Common myeloid progenitor, CD34-positive (primary cell): Measurements from ENCODE around the gene C6orf15.

Experiments
- CTCF ChIA-PET: fragments of 350-600 bp; sonication (Branson Sonifier 250); formaldehyde crosslinking; loops from one replicate; lab custom pipeline; 2021; ENCODE audit warnings: antibody characterized with exemption; lab: Charles Lee
- POLR2A ChIA-PET: fragments of 350-600 bp; sonication (Branson Sonifier 250); formaldehyde crosslinking; loops from one replicate; lab custom pipeline; 2021; ENCODE audit warnings: antibody characterized with exemption; lab: Charles Lee
- DNase-seq, 3 donors: peaks; one replicate each; pipeline versions ENCODE4 v3.0.0 to v3.0.0-alpha.2; 2013
- H3K27ac ChIP-seq, 2 experiments: 1 replicate in 1 of 2; 2 replicates in 1 of 2; pipeline ENCODE4 v1.7.0; 2013; ENCODE audit warnings: inconsistent platforms in 2 of 2, low read length in 2 of 2, mild to moderate bottlenecking in 2 of 2, low read depth in 1 of 2, moderate library complexity in 1 of 2; ENCODE audit not compliant: severe bottlenecking in 2 of 2, insufficient read depth in 1 of 2, poor library complexity in 1 of 2
- H3K27me3 ChIP-seq, 5 experiments: replicated peaks in 2 of 5; 1 replicate in 3 of 5; 2 replicates in 2 of 5; pipeline versions ENCODE4 v1.6.1 to v1.7.0; 2013; ENCODE audit warnings: low read length in 4 of 5, mild to moderate bottlenecking in 2 of 5, moderate library complexity in 2 of 5, inconsistent platforms in 1 of 5; ENCODE audit not compliant: insufficient read depth in 5 of 5, control insufficient read depth in 4 of 5
- H3K36me3 ChIP-seq, 4 experiments: 1 replicate in 2 of 4; 2 replicates in 2 of 4; pipeline versions ENCODE4 v1.6.1 to v1.7.0; 2013; ENCODE audit warnings: low read length in 3 of 4, control low read depth in 1 of 4, mild to moderate bottlenecking in 1 of 4; ENCODE audit not compliant: control insufficient read depth in 4 of 4, insufficient read depth in 4 of 4
- H3K4me1 ChIP-seq, 4 experiments: 1 replicate in 3 of 4; 2 replicates in 1 of 4; pipeline versions ENCODE4 v1.6.1 to v1.7.1; 2013; ENCODE audit warnings: low read length in 3 of 4, mild to moderate bottlenecking in 3 of 4, control low read depth in 1 of 4, inconsistent platforms in 1 of 4, moderate library complexity in 1 of 4; ENCODE audit not compliant: control insufficient read depth in 4 of 4, insufficient read depth in 4 of 4; ENCODE audit errors: control extremely low read depth in 1 of 4
- H3K4me3 ChIP-seq, 7 experiments: 1 replicate in 4 of 7; 2 replicates in 3 of 7; pipeline versions ENCODE4 v1.5.1 to v1.7.0; 2013; ENCODE audit warnings: mild to moderate bottlenecking in 7 of 7, low read length in 6 of 7, moderate library complexity in 6 of 7, inconsistent platforms in 2 of 7, low read depth in 2 of 7, control low read depth in 1 of 7; ENCODE audit not compliant: insufficient read depth in 4 of 7, control insufficient read depth in 1 of 7; ENCODE audit errors: extremely low read depth in 1 of 7
- H3K9me3 ChIP-seq, 5 experiments: 1 replicate in 4 of 5; 2 replicates in 1 of 5; pipeline versions ENCODE4 v1.6.1 to v1.7.1; 2013; ENCODE audit warnings: low read length in 4 of 5, mild to moderate bottlenecking in 2 of 5, inconsistent platforms in 1 of 5, low read depth in 1 of 5, moderate library complexity in 1 of 5; ENCODE audit not compliant: control insufficient read depth in 4 of 5, insufficient read depth in 2 of 5; ENCODE audit errors: control extremely low read depth in 1 of 5
- WGBS: methylation state at CpG from one replicate; pipeline ENCODE4 v1.1.5; 2013; ENCODE audit not compliant: insufficient coverage; 5-methylcytosine and 5-hydroxymethylcytosine counted together

The C6orf15 gene

DNA sequence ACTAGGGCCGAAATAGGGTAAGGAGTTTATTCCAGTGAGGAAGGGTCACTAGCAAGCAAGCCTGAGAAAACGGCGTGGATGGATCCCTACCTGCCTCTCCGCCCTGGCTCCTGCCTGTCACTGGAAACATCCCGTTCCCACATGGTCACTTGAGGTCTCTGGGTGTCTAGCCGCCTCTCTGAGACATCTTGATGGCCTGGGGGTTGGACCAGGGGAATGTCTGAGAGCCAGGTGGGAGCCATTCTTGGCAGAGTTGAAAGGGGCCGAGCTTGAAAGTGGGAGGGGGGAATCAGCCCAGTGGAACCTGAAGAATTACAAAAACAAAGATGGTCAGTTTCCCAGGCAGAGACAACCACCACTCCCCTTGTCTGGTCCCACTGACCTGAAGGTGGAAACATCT lies 44.3 kb upstream of the C6orf15 start:
- WGBS, result 97% methylated on average over 4 of the region's 7 CpGs
- ChIA-PET POLR2A (no interaction called here), CTCF (interaction anchor here (1.5 to 2.8 kb wide), 3 partner anchors 9 to 18 kb away, joined by 4 to 9 read pairs (median 6); partner anchors contain the start of gene PSORS1C2)

DNA sequence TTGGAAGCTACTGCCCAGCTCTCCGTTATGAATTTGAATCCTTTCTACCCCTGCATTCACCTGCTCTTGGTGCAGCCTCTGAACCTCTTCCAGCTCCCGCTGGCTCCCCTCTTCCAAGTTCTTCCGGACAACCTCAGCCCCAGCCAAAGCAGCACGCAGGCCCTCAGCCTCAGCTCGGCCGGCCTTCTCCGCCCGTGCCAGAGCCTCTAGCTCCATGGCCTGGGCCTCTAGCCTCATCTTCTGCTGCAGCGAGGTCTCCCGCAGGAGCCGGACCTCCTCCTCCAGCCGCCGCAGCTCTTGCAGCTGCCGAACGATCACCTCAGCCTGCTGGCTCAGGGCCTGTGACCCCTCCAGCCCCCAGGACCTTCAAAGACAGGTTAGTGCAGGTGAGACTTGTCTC lies 42.1 kb upstream of the C6orf15 start:
- Histone ChIP-seq H3K27ac (no peak overlapping the region), H3K27me3 (no peaks in the 10 kb centered on the region), H3K4me1 (peaks cover 2 to 16% (median 15%) of the 10 kb centered on the region in 4 experiments), H3K36me3 (peaks cover 4 to 34% (median 29%) of the 10 kb centered on the region in 4 experiments), H3K4me3 (no peak overlapping the region), H3K9me3 (no peaks in the 10 kb centered on the region)
- 81% methylated on average over 11 of the region's 15 CpGs for WGBS
- DNase-seq, result no peak
- CTCF ChIA-PET, result interaction anchor here (0.6 to 2.8 kb wide), 2 partner anchors 16 to 40 kb away, joined by 3 to 9 read pairs; partner anchors contain the start of gene PSORS1C2
- POLR2A ChIA-PET, result no interaction called here

More for the DNA sequence above, 44.3 kb upstream of the C6orf15 start:
- no peak overlapping the region for H3K4me3 ChIP-seq
- H3K4me1 ChIP-seq, result peaks cover 2 to 23% (median 20%) of the 10 kb centered on the region in 4 experiments
- DNase-seq, result no peak
- peaks cover 4 to 26% (median 19%) of the 10 kb centered on the region in 4 experiments for H3K36me3 ChIP-seq
- H3K27ac ChIP-seq, result no peak overlapping the region
- no peaks in the 10 kb centered on the region for H3K27me3 ChIP-seq
- H3K9me3 ChIP-seq, result no peaks in the 10 kb centered on the region

DNA sequence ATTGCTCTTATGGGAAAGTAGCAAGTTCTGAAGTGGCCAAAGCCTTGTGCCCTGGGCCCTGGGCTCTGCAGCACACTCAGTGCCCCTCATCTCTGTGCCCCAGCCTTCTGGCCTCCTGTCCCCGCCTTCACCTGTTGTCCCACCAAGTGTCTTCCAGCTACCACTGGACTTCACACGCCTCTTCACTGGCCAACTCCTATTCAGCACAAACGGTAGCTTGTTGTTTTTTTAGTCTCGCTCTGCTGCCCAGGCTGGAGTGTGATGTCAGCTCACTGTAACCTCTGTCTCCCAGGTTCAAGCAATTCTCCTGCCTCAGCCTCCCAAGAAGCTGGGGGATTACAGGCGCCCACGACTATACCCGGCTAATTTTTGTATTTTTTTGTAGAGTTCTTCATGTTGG lies 40.4 kb upstream of the C6orf15 start:
- ChIA-PET CTCF (no interaction called here), POLR2A (no interaction called here)
- Histone ChIP-seq H3K27me3 (no peaks in the 10 kb centered on the region), H3K9me3 (no peaks in the 10 kb centered on the region), H3K36me3 (peaks cover 4 to 45% (median 31%) of the 10 kb centered on the region in 4 experiments), H3K4me1 (peaks cover 0 to 6% (median 5%) of the 10 kb centered on the region in 4 experiments), H3K4me3 (no peak overlapping the region), H3K27ac (no peak overlapping the region)
- DNase-seq, result no peak
- WGBS, result 100% methylated on average over 7 of the region's 7 CpGs

GRCh38 chr6:31149827-31150447 lies 37.6 kb upstream of the C6orf15 start:
- Histone ChIP-seq H3K27me3 (no peaks in the 10 kb centered on the region), H3K9me3 (no peaks in the 10 kb centered on the region), H3K4me3 (no peak overlapping the region), H3K27ac (no peak overlapping the region), H3K36me3 (peaks cover 4 to 47% (median 29%) of the 10 kb centered on the region in 4 experiments), H3K4me1 (no peaks in the 10 kb centered on the region)
- ChIA-PET POLR2A (no interaction called here), CTCF (interaction anchor here (1.1 to 1.6 kb wide), 2 partner anchors 9 to 217 kb away, joined by 3 to 4 read pairs; partner anchors contain the start of gene TCF19)
- 98% methylated on average over 6 of the region's 6 CpGs for WGBS
- no peak for DNase-seq

GRCh38 chr6:31145386-31145785 lies 33.0 kb upstream of the C6orf15 start:
- H3K4me1 ChIP-seq, result no peaks in the 10 kb centered on the region
- POLR2A ChIA-PET, result no interaction called here
- DNase-seq, result no peak
- CTCF ChIA-PET, result interaction anchor here (0.7 to 1.2 kb wide), 2 partner anchors 18 to 47 kb away, joined by 3 read pairs; no protein-coding TSS in a partner anchor
- 100% methylated on average over 9 of the region's 10 CpGs for WGBS
- H3K9me3 ChIP-seq, result no peaks in the 10 kb centered on the region
- H3K4me3 ChIP-seq, result no peak overlapping the region
- H3K27ac ChIP-seq, result no peak overlapping the region
- H3K36me3 ChIP-seq, result peaks cover 3 to 53% (median 30%) of the 10 kb centered on the region in 4 experiments
- no peaks in the 10 kb centered on the region for H3K27me3 ChIP-seq

DNA sequence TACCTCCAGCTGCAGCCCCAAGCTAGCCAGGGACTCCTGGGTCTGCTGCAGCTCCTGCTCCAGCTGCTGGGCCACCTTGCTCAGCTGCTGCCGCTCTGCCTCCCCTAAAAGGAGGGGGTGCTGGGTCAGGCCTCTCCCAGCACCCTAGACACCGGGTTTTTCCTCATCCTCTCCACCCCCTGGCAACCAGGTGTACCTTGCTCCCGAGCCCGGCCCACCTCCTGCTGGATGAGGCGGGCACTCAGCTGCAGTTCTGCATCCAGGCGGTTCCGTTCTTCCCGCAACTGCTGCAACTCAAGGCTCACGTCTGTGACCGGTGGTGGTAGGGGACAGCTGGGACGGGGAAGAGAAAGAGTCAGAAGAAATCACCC lies 32.6 kb upstream of the C6orf15 start:
- Histone ChIP-seq H3K27me3 (no peaks in the 10 kb centered on the region), H3K9me3 (no peaks in the 10 kb centered on the region), H3K4me1 (no peaks in the 10 kb centered on the region), H3K36me3 (peaks cover 3 to 49% (median 26%) of the 10 kb centered on the region in 4 experiments), H3K27ac (no peak overlapping the region), H3K4me3 (no peak overlapping the region)
- no peak for DNase-seq
- ChIA-PET POLR2A (no interaction called here), CTCF (interaction anchor here (0.7 to 2.1 kb wide), 3 partner anchors 19 to 52 kb away, joined by 3 to 6 read pairs (median 3); no protein-coding TSS in a partner anchor)
- 73% methylated on average over 6 of the region's 11 CpGs for WGBS

- no peak for DNase-seq
- Histone ChIP-seq H3K4me3 (no peak overlapping the region), H3K27ac (no peak overlapping the region), H3K9me3 (no peaks in the 10 kb centered on the region), H3K4me1 (no peaks in the 10 kb centered on the region), H3K36me3 (peaks cover 3 to 44% (median 23%) of the 10 kb centered on the region in 4 experiments), H3K27me3 (no peaks in the 10 kb centered on the region)
- CTCF ChIA-PET, result interaction anchor here (1.1 to 2.1 kb wide), 2 partner anchors 13 to 53 kb away, joined by 4 to 6 read pairs; partner anchors contain the start of gene CCHCR1
- POLR2A ChIA-PET, result no interaction called here
- WGBS, result 97% methylated on average over 17 of the region's 18 CpGs
These were observed 32.1 kb upstream of the C6orf15 start for GRCh38 chr6:31144296-31144969.
